OCI-M1 (cell line): Measurements from ENCODE around the gene UBE2J1.
"Not testable (repeated sequence)": the region's sequence is repeated elsewhere in the genome, so short reads cannot be mapped to it uniquely, and the experiment has no call there.

Experiments used
- DNase-seq: peaks from one replicate; lab custom pipeline; 2025; lab: John Stamatoyannopoulos, UW

Gene UBE2J1

DNA sequence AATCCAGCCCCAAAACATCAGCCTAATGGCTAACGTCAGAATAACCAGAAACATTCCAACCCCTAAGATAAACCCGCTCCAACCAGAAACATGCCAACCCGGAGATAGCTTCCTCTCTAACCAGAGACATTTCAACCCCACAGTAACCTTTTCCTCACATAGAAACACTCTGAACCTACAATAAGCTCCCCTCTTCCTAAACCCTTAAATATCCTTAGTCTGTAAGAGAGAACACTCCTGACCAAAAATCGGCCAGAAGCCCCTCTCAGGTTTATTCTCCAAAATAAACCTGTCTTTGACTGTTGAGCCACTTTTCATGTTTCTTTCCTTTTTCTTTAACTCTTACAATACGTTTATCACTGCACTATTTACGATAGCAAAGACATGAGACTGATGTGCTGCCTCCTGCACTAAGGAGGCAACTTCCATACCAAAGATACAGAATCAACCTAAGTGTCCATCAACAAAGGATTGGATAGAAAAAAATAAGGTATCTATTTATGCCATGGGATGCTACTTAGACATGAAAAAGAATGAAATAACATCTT is 32.4 kb downstream of the UBE2J1 start:
- DNase-seq = no peak

DNA sequence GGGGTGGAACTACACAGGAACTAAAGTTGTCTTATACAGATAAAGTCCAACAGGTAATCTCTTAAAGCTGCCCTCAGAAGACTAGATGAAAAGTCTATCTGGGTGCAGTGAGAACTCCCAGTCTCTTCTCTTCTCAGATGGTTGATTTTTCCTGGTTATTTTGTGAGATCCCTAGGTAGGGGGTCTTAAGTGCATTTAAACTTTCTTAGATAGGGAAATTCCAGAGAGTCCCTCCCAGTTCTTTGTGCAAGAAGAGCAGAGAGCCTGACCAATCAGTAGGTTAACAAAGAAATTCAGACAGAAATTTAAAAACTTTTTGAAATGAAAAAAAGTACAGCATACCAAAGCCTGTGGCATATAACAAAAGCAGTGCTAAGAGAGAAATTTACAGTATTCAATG is 35.5 kb downstream of the UBE2J1 start:
- no peak for DNase-seq

DNA sequence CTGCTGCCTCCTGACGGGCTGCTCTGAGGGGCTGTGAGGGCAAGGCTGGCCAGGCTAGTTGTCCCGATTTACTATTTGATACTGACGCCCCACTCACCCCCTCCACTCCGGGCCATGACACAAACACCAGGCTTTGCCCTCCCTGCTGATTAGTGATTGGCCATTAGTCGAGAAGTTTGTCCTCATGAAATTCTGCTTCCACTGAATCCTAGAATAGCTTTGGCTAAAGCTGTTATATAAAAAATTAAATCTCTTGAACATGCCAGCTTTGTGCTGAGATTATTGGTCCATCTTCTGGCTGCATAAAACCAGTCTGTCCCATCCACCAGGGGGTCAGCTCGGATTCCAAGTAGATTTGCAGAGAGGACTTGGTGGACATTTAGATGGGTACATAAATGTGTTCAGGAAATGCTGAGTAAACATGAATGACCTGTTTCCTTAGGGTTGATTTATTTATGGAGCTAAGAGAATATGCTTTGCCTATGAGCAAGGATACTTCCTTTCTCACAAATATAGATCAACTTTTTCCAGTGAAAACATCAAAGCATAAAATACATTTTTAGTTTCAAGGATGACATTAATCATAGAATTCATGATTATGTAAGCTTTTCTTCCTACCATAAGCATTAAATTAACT is 37.2 kb downstream of the UBE2J1 start, which contains the start of gene GABRR2:
TSS of gene GABRR2 (minus strand) at position 51 of the 637 bp plus-strand sequence. CDS start 134 bp downstream, outside the sequence.
- DNase-seq = no peak

DNA sequence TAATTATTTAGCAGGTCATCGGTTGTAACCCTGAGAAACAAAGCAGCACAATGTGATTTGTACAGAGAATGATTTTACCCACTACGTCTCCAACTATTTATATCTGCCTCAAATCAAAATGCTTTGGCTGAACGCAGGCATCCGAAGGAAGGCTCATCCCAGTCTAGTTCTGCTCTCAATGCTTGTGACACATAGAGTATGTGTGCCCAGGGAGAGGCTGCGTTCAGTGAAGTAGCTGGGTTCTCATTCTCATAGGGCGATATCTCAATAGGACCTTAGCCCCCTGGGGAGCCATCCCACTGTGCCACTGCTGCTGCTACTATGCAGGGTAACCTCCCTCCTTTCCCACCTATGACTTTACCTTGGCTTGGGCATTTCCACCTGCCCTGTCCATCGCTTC is 37.8 kb downstream of the UBE2J1 start:
- no peak for DNase-seq

DNA sequence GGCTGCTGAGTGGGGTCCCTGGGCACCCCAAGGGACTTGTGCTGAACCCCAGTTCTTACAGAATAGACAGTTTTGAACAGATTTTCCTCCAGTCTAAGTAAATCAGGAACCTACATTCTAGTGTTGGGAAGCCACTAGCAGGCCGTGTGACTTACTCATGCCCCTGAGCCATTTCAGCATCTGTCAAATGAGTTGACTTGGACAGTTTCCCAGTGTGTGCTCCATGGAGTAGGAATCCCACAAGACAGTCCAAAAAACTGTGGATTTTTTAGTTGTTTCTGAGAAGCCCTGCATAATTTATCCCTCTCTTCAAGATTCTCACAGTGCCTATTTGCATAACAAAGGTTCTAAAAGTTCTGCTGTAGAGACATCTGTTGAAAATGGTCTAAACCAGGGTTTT is 39.5 kb downstream of the UBE2J1 start:
- DNase-seq = no peak

DNA sequence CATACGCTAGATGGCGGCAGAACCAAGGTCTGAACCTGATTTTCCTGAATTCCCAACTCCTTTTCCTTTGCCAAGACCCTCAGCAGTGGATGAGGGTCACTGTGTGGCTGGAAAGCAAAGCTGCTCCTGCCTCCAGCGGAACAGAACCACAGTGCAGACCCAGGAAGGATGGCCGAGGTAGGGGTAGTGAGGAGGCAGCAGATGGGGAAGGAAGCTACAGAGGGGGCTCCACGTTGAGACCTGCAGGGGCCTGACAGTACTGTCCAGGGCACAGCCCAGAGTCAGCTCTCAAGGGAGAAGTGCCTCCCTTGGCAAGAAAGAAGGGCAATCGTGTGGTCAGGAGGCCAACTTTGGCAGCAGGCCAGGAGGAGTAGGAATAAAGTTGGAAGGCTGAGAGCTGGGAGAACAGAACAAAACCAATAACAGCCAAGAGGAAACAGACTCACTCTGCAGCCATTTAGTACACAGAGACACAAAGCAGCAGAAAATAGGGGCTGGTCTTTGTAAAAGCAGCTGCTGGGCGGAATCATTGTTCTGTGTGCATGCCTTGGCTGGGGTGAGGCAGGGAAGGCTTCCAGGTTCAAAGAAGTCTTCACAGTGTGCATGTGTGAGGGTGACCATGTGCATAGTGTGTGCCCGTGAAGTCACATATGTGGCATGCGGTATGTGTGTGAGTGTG is 40.5 kb downstream of the UBE2J1 start:
- DNase-seq = no peak

DNA sequence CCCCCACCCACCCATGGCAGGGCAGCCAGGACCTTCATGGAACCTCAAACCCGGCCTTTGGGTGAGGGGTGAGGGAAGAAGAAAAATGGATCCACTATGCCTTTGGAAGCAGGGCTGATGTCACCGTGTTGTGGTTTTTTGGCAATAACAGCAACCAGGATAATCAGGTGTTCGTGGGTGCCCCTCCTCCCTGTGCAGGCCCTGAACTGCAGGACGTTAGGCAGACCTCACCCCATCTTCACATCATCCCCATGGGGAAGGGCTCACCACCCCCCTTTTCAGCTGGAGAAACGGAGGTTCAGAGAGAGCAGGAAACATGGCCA is 41.0 kb downstream of the UBE2J1 start:
- DNase-seq = no peak

DNA sequence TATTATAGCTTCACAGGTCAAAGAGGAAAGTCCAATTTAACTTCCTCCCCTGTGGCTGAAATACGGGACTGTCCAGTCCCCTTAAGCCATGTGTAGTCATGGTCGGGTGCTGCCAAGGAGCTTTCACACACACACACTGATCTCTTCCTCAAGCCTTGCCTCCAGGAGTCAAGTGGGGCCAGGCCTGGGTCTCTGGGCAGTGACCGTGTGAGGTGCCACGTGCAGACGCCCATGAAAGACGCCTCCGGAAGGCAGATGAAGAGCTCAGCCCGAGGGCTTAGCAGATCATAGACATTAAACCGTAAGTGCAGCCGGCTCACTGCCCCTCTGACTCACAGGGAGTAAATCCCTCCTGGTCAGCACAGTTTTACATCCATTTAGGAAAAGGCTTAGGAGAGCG is 41.6 kb downstream of the UBE2J1 start:
- DNase-seq = no peak

DNA sequence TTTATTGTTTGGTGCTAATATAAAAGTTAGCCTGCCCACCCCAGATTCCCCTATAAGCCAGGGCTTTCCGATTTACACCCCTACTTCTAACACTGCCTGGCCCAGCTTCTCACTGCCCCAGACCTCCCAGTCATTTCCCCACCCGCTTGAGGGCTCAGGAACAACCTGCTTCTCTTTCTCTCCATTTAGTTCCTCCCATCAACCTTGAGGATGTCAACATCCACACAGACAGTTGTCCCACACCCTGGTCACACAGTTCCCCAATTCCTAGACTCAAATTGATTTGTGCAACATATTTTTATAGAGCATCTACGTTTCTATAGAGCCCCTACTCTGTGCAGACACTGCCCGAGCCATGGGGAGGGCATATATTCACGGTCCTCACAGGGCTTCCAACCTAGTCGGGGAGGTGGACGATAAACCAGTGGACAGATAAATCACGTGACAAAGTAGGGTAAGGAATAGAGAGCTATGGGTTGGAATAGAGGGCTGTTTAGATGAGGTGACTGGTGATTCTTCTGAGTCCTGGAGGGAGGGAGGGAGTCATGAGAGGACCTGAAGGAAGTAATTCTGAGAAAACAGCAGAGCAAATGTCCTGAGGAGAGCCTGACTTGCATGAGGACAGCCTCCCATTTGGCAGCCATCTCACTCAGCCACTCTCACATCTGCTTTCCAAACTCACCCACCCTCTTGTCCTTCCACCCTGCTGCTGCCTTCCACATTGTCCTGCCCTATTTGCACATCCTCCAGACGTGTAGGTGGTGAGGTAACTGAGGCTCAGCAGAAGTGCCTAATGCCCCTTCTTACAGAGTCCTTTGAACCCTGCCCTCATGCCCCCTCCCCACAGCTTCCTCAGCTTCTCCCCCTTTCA is 43.8 kb downstream of the UBE2J1 start:
- DNase-seq = no peak

DNA sequence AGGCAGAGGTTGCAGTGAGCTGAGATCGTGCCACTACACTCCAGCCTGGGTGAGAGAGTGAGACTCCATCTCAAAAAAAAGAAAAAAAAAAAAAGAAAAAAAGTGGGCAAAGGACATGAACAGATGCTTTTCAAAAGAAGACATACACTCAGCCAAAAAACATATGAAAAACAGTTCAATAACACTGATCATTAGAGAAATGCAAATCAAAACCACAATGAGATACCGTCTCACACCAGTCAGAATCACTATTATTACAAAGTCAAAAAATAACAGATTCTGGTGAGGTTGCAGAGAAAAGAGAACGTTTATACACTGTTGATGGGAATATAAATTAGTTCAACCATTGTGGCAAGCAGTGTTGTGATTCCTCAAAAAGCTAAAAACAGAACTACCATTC is 48.0 kb downstream of the UBE2J1 start:
- not testable (repeated sequence) for DNase-seq

DNA sequence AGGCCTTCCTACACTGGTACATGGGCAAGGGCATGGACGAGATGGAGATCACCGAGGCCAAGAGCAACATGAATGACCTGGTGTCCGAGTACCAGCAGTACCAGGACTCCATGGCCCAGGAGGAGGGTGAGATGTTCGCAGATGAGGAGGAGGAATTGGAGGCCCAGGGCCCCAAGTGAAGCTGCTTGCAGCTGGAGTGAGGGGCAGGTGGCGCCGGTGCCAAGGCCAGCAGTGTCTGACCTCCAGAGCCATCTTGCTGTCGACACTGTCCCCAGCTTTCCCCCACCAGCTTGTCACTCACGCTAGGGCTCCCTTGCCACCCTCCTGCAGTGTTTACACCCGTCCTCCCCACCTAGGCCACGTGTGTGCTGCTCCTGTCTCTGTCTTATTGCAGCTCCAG is 49.6 kb downstream of the UBE2J1 start:
- no peak for DNase-seq

DNA sequence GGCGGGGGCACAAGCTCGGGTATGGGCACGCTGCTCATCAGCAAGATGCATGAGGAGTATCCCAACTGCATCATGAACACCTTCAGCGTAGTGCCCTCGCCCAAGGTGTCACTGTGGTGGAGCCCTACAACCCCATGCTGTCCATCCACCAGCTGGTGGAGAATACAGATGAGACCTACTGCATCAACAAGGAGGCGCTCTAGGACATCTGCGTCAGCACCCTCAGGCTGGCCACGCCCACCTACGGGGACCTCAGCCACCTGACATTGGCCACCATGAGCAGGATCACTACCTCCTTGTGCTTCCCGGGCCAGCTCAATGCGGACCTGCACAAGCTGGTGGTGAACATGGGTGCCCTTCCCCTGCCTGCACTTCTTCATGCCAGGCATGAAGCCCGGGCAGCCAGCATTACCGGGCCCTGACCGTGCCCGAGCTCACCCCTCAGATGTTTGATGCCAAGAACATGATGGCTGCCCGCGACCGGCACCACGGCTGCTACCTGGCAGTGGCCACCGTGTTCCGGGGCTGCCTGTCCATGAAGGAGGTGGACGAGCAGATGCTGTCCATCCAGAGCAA is 50.2 kb downstream of the UBE2J1 start:
- DNase-seq = no peak

DNA sequence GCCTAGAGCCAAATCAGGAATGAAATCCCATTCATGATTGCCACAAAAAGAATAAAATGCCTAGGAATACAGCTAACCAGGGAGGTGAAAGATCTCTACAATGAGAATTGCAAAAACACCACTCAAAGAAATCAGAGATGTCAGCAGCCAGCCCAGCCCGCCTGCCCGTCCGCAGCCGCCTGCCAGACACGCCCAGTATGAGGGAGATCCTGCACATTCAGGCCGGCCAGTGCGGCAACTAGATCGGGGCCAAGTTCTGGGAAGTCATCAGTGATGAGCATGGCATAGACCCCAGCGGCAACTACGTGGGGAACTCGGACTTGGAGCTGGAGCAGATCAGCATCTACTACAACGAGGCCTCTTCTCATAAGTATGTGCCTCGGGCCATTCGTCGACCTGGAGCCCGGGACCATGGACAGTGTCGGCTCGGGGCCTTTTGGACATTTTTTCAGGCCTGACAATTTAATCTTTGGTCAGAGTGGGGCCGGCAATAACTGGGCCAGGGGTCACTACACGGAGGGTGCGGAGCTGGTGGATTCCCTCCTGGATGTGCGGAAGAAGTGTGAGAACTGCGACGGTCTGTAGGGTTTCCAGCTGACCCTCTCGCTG is 50.8 kb downstream of the UBE2J1 start:
- DNase-seq = no peak

DNA sequence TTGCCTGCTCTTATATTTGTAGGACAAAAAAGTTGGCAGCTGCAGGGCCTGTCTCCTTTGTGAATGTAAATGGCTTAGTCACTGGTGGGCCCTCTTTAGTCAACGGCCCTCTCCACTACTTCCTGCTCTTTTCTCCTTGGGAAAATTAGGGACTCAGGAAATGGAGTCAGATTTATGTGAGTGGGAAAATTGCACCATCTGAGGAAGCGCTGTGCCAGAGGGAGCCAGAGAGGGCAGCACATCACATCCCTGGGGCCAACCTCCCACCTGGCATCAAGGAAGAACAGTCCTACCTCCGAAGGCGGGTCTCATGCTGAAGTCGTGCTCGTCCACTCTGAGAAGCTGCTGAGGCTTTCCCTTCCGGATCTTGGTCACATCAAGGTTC is 53.1 kb downstream of the UBE2J1 start:
- DNase-seq = no peak

DNA sequence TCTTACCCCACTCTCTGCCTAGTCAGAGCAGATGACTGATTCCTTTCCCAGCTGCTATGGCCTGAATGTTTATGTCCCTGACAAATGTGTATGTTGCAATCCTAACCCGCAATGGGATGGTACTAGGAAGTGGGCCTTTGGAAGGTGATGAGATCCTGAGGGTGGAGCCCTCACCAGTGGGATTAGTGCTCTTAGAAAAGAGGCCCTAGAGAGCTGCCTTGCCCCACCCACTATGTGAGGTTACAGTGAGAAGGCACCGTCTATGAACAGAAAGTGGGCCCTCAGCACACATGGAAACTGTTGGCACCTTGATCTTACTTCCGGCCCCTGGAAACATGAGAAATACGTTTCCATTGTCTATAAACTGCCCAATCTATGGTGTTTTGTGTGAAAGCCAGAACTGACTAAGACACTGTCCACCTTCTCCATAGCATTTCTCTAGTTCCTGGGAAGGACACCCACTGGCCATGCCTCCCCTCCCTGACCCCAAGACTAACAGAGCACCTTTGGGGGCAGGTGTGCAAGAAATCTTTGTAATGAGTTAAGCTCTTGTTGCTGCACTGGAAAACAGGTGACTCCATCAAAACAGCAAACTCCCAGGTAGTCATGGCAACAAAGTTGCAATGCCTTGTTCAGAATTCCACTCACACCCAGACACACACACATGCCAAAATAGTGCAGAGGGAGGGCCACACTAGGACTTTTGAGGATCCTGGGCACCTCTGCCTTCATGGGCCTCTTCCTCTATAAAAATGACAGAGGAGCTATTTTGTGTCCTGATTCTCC is 53.6 kb downstream of the UBE2J1 start:
- DNase-seq = no peak

DNA sequence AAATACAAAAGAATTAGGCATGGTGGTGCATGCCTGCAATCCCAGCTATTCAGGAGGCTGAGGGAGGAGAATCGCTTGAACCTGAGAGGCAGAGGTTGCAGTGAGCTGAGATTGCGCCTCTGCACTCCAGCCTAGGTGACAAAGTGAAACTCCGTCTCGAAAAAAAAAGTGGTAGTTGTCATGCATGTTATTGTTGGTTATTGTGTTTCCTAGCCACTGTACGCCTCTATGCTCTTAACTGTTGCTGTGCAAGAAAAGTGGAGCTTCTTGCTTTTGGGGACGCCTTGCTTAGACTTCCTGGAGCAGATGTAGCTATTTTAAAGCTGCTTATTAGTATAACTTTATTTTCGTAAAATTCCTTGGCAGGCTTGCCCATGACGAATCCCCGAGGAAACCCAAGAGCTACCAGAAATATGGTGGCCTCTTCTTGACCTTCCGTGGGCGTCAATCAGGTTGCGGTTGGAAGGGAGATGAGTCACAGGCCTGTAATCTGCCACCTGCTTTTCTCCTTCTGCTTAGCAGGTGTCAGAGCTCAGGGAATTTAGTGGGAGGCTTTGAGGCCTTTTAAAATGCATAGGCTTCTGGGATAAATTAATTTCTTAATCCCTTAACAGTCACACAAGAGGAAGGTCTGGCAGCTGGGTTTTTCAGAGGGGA is 54.7 kb downstream of the UBE2J1 start:
- peak; percentile 45 for DNase-seq

DNA sequence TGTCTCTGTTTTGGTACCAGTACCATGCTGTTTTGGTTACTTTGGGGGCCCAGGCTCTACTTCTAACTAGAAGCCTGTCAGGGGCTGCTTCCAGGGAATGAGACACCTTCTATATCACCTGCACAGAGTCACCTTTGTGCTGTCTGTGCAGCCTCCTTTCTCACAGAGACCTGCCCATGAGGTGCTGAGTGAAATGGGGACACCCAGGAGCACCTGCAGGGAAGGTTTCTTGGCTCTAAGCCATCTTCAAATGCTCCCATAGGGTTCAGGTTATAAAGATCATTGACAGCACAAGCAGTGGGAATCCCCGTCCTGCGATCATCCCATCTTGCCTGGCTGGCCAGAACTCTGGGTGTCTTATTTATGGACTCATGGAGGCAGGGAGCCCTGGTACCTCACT is 56.5 kb downstream of the UBE2J1 start:
- DNase-seq = no peak

DNA sequence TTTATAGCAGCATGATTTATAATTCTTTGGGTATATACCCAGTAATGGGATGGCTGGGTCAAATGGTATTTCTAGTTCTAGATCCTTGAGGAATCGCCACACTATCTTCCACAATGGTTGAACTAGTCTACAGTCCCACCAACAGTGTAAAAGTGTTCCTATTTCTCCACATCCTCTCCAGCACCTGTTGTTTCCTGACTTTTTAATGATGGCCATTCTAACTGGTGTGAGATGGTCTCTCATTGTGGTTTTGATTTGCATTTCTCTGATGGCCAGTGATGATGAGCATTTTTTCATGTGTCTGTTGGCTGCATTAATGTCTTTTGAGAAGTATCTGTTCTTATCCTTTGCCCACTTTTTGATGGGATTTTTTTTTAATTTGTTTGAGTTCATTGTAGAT is 57.4 kb downstream of the UBE2J1 start:
- DNase-seq = not testable (repeated sequence)

DNA sequence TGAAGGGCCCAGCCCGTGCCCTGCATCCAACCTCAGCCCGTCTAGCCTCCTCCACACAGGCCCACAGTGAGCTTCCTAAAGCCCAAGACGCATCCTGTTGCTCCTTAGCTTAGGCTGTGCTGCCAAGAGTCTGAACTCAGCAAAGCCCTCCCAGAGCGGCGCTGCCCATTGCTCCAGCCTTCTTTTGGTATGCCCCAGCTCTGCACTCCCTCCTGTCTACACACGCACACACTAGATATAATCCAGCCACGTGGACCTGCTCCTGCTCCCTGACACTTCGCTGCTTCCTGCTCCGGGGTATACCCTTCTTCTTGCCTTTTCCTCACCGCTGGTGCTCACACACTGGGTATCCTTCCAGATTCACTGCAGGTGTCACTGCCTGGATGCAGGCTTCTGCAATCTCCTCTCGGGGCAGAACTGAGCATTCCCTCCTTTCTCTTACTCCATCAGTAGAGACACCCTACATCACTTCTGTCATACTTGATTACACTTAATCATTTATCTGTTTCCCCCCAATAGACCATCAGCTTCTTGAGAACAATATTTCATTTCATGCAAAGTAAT is 61.2 kb downstream of the UBE2J1 start:
- no peak for DNase-seq

DNA sequence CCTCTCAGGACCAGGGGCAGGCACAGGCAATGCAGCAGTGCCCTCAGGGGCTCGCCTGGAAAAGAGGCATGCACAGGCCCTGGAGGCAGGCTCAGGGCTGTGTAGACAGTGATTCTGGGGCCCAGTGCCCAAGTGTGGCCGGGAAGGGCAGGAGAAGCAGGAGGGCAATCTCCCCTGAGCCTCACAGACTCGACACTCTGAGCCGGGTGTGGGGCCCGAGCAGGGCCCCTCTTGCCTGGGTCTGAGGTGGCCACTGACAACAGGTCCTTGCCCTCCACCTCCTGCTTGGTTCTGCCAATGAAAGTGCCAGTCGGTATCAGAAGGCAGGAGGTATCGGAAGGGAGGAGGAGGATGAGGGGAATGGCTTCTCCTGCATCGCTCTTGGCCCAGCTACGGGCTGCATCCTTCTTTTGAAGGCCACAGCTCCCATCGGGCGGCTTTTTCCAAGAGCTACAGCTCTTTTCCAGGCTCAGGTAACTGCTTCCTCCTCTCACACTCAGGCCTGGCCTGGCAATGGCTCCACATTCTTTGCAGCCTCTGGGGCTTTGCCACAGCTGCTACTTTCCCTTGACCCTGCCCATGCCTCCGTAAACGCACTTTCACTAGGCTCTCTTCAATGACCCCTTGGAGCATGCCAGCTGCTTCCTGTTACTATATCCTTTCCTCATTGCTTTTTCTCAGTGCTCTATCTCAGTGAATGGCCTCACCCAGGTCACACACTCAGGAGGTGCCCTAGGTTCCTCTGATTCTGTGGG is 61.9 kb downstream of the UBE2J1 start:
- no peak for DNase-seq
